Activated naive CD4-positive, alpha-beta T cell treated with anti-CD3 and anti-CD28 coated beads, Interleukin-2, amount 50 U/mL, for 24 hours (primary cell): ENCODE measurements around the gene FHIT.
"Not testable (repeated sequence)": the region's sequence is repeated elsewhere in the genome, so short reads cannot be mapped to it uniquely, and the experiment has no call there.

Experiments
- H3K27ac Mint-ChIP-seq: one replicate; pipeline ENCODE4 v1.8.0; 2021; ENCODE audit warnings: mild to moderate bottlenecking, mixed read lengths
- H3K27me3 Mint-ChIP-seq: one replicate; pipeline ENCODE4 v1.8.0; 2021; ENCODE audit warnings: mixed read lengths
- H3K36me3 Mint-ChIP-seq: one replicate; pipeline ENCODE4 v1.8.0; 2021; ENCODE audit warnings: mixed read lengths
- H3K4me1 Mint-ChIP-seq: one replicate; pipeline ENCODE4 v1.8.0; 2021; ENCODE audit warnings: mixed read lengths
- H3K4me3 Mint-ChIP-seq: one replicate; pipeline ENCODE4 v1.8.0; 2021; ENCODE audit warnings: mild to moderate bottlenecking, mixed read lengths
- H3K9me3 Mint-ChIP-seq: one replicate; pipeline ENCODE4 v1.8.0; 2021; ENCODE audit warnings: mixed read lengths

FHIT gene

DNA sequence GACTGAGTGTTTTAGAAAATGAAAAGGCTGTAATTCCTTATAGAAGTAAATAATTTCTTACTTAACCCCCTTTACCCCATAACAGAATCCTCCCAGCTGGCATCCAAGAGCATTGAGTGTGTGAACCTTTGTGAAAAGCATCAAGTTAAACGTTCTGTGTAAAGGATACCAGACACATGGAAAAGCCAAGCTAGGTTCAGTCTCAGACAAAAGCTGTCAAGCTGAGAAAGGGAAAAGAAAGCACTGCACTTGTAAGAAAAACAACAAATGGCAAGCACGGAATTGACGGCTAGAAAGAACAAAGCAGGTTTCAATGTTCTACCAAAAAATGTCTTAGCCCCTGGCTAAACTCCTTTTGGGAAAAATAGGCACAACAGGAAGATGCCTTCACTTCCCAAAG lies 176.5 kb downstream of the FHIT start:
- no peak overlapping the region for H3K4me3 Mint-ChIP-seq
- no peaks in the 10 kb centered on the region for H3K4me1 Mint-ChIP-seq
- no peak overlapping the region for H3K27ac Mint-ChIP-seq
- H3K36me3 Mint-ChIP-seq, result no peaks in the 10 kb centered on the region
- no peaks in the 10 kb centered on the region for H3K9me3 Mint-ChIP-seq
- no peaks in the 10 kb centered on the region for H3K27me3 Mint-ChIP-seq

DNA sequence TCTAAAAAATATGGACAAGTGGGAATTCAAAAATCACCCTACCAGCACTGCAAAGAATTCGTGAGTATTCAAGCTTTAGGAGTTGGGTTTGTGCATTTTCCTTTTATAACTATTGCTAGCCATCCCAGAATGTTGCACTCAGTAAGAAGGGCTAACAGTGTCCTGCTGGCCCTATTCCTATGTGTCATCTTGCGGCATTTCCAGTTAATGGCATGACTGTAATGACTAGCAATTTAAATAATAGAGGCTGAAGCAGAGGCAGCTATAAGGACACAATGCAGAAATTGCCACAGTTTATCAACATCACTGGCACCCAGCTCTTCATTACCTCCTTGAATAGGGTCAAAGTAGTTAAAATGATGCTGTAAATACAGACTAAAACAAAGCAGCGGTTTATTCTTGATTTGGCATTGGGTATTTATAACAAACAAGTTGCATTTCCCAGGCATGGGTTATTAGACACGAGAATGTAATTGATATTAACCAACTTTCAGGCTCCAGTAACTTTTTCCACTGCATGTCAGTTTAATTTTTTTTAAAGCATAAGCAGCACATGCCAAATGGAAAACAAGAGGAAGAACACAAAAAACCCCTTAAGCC lies 177.6 kb downstream of the FHIT start:
- no peaks in the 10 kb centered on the region for H3K27me3 Mint-ChIP-seq
- no peak overlapping the region for H3K27ac Mint-ChIP-seq
- no peaks in the 10 kb centered on the region for H3K4me1 Mint-ChIP-seq
- H3K9me3 Mint-ChIP-seq, result no peaks in the 10 kb centered on the region
- no peak overlapping the region for H3K4me3 Mint-ChIP-seq
- peaks cover 2% of the 10 kb centered on the region for H3K36me3 Mint-ChIP-seq

DNA sequence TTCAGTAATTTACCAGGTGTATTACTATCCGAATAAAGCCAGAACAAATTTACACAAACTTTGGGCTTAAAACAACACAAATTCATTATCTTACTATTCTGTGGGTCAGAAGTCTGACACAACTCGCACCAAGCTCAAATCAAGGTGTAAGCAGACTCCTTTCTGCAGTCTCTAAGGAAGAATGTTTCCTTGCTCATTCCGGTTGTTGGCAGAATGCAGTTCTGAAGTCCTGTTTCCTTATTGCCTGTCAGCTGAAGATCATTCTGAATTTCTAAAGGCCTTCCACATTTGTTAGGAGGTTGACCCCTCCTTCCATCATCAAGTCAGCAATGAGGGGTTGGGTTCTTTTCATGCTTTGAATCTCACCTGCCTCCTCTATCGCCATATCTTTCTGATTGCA lies 183.2 kb downstream of the FHIT start:
- Mint-ChIP-seq H3K4me1 (no peaks in the 10 kb centered on the region), H3K27ac (no peak overlapping the region), H3K27me3 (no peaks in the 10 kb centered on the region), H3K9me3 (no peaks in the 10 kb centered on the region), H3K36me3 (peaks cover 2% of the 10 kb centered on the region), H3K4me3 (no peak overlapping the region)

DNA sequence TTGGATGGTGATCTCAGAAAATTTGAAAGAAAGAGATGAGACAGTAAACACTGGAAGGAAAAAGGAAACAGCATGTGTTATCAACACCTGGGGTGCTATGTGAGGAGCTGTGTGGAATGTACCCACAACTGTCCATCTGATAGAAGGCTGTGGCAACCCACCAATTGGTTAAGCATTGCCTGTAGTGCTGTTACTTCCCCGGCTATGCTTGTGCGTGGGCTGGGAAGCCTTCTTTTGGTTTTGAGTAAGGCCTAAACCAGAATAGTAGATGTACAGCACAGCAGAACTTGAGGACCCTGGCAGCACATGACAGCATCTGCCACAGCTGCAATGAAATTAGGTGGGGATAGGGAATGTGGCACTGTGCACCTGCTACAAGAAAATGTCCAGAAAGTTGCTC lies 184.5 kb downstream of the FHIT start:
- Mint-ChIP-seq H3K4me1 (no peaks in the 10 kb centered on the region), H3K27ac (no peak overlapping the region), H3K36me3 (peaks cover 2% of the 10 kb centered on the region), H3K9me3 (no peaks in the 10 kb centered on the region), H3K27me3 (no peaks in the 10 kb centered on the region), H3K4me3 (no peak overlapping the region)

DNA sequence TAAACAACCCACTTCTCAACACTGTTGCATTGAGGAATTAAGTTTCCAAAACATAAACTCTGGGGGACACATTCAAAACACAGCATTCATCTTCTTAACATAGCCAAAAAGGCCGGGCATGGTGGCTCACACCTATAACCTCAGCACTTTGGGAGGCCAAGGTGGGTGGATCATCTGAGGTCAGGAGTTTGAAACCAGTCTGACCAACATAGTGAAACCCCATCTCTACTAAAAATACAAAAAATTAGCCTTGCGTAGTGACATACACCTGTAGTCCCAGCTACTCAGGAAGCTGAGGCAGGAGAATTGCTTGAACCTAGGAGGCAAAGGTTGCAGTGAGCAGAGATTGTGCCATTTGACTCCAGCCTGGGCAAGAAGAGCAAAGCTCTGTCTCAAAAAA lies 185.0 kb downstream of the FHIT start:
- not testable (repeated sequence) for H3K27ac Mint-ChIP-seq, H3K27me3 Mint-ChIP-seq, H3K4me1 Mint-ChIP-seq, H3K36me3 Mint-ChIP-seq, H3K4me3 Mint-ChIP-seq, H3K9me3 Mint-ChIP-seq

DNA sequence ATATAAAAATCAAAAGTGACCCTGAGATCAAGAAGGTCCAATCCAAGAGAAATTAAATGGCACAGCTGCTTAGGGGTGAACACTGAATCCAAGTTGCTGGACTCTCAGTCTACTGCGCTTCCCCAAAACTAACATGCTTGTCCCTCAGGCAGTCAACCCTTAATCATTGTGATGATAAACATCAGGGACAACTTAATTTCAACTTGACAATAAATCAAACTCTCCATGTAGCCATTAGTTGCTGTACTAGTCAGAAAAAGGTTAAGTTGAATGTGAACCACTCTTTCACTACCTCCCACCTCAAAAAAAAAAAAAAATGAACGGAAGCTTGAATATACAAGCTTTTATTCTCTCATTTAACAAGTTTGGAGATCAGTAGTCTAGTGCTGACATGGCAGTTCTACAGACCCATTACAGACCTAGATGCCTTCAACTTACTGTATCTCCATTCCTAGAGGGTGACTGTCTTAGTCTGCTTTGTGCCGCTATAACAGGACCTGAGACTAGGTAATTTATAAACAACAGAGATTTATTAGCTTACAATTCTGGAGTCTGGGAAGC lies 185.7 kb downstream of the FHIT start:
- H3K9me3 Mint-ChIP-seq, result no peaks in the 10 kb centered on the region
- H3K27me3 Mint-ChIP-seq, result no peaks in the 10 kb centered on the region
- H3K36me3 Mint-ChIP-seq, result peaks cover 2% of the 10 kb centered on the region
- no peak overlapping the region for H3K4me3 Mint-ChIP-seq
- H3K4me1 Mint-ChIP-seq, result no peaks in the 10 kb centered on the region
- H3K27ac Mint-ChIP-seq, result no peak overlapping the region

DNA sequence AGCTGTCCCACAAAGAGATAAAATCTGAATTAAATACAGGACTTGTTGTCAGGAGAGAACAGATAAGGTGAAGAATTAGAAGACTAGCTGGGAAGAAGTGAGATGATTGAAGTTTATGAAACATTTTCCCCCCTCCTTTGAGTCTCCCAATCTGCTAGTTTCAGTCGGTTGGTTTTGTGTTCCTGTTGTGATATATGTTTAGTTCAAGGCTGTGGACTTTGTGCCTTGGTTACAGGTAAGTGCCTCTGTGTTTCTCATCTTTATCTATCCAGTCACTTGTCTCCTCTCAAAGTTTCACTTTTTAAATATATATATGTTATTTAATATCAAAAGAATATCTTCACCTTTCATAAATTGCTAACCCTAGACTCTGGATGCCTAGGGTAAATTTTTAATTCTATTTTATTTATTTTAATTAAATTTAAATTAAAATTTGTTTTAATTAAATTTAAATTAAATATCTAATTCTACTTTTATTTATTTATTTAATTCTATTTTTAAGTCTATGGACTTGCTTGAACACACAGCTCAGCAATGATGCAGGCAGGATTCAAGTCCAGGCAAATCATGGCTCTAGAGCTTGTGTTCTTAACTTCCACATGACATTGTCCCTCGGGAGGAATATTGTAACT lies 190.0 kb downstream of the FHIT start:
- H3K9me3 Mint-ChIP-seq, result no peaks in the 10 kb centered on the region
- no peak overlapping the region for H3K4me3 Mint-ChIP-seq
- no peaks in the 10 kb centered on the region for H3K27me3 Mint-ChIP-seq
- H3K36me3 Mint-ChIP-seq, result no peaks in the 10 kb centered on the region
- H3K4me1 Mint-ChIP-seq, result no peaks in the 10 kb centered on the region
- no peak overlapping the region for H3K27ac Mint-ChIP-seq

DNA sequence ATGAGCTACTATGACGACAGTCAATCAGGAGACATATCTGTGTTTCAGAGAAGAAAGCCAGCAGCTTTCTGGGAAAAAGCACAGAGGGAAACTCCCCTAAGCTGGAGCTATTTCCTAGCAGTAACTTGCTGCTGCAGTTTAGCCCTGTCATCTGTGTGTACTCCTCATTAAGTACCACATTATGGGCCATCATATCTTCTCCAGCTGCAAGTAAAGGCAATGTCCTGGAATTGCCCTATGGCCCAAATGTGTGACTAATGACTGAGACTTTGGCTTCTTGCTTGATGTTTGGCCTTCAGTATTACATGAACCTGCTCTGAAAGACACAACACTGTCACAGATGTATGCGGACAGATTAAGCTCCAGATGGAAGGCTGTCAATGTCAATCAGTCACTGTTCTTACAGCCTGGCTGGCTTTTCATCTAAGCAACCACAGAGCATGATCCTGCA lies 190.8 kb downstream of the FHIT start:
- H3K4me1 Mint-ChIP-seq, result no peaks in the 10 kb centered on the region
- H3K9me3 Mint-ChIP-seq, result no peaks in the 10 kb centered on the region
- H3K4me3 Mint-ChIP-seq, result no peak overlapping the region
- no peaks in the 10 kb centered on the region for H3K36me3 Mint-ChIP-seq
- H3K27ac Mint-ChIP-seq, result no peak overlapping the region
- H3K27me3 Mint-ChIP-seq, result no peaks in the 10 kb centered on the region

DNA sequence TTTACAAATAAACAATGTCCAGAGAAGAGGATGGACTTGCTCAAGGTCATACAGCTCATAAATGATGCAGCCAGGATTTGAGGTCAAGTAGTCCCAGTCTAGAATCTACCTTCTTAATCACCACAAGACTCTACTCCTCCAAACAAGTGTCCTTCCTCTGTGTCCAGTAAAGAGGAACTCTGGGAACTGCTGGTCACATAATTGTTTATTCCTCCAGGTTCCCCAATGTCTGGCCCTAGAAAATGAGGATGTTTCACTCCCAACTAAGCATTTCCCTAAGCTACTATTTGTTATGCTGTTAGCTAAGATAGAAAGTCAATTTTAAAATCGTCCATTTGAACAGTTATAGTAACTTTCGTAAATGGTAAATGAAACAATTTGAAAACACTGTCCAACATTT lies 192.4 kb downstream of the FHIT start:
- no peaks in the 10 kb centered on the region for H3K4me1 Mint-ChIP-seq
- H3K27me3 Mint-ChIP-seq, result no peaks in the 10 kb centered on the region

DNA sequence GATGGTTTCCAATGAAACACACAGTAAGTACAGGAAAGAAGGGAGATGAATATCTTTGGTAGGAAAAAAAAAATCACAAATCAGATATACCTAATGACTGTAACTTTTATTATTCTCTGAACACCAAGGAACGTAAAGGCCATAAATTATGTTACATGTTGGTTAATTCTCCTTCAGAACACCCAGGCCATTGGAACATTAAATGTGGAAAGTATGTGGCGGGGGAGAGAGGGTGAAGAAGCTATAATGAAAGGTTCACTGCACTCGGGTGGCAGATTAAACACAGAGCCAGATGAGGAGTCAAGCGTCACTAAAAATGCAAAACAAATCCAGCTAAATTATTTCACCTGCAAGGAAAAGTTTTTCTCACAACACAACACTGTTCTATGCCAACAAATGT lies 193.8 kb downstream of the FHIT start:
- H3K27me3 Mint-ChIP-seq, result no peaks in the 10 kb centered on the region
- H3K36me3 Mint-ChIP-seq, result no peaks in the 10 kb centered on the region
- H3K27ac Mint-ChIP-seq, result peak overlapping the region; percentile 7
- no peak overlapping the region for H3K4me3 Mint-ChIP-seq
- H3K9me3 Mint-ChIP-seq, result no peaks in the 10 kb centered on the region
- no peaks in the 10 kb centered on the region for H3K4me1 Mint-ChIP-seq

More for the DNA sequence above, 192.4 kb downstream of the FHIT start:
- no peaks in the 10 kb centered on the region for H3K9me3 Mint-ChIP-seq
- H3K4me3 Mint-ChIP-seq, result no peak overlapping the region
- no peaks in the 10 kb centered on the region for H3K36me3 Mint-ChIP-seq
- no peak overlapping the region for H3K27ac Mint-ChIP-seq

DNA sequence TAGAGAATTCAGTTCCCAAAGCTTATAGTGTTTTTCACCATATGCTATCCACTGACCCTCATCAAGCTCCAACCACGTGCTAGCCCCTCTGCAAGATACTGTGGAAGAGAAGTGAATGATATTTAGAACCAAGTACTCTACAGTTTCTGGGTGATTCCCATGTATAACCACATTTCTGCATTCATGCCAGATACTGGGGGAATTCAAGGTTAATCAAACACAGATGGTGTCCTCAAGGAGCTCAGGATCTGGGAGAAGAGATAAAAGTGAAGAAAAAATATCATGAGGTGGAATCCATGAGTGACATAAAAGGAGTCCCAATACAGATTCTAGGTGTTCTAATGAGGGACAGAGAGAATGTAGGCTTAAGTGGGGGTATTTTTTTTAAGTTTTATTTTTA lies 195.8 kb downstream of the FHIT start:
- Mint-ChIP-seq H3K9me3 (no peaks in the 10 kb centered on the region), H3K4me3 (no peak overlapping the region), H3K4me1 (no peaks in the 10 kb centered on the region), H3K36me3 (no peaks in the 10 kb centered on the region), H3K27me3 (no peaks in the 10 kb centered on the region), H3K27ac (no peak overlapping the region)

DNA sequence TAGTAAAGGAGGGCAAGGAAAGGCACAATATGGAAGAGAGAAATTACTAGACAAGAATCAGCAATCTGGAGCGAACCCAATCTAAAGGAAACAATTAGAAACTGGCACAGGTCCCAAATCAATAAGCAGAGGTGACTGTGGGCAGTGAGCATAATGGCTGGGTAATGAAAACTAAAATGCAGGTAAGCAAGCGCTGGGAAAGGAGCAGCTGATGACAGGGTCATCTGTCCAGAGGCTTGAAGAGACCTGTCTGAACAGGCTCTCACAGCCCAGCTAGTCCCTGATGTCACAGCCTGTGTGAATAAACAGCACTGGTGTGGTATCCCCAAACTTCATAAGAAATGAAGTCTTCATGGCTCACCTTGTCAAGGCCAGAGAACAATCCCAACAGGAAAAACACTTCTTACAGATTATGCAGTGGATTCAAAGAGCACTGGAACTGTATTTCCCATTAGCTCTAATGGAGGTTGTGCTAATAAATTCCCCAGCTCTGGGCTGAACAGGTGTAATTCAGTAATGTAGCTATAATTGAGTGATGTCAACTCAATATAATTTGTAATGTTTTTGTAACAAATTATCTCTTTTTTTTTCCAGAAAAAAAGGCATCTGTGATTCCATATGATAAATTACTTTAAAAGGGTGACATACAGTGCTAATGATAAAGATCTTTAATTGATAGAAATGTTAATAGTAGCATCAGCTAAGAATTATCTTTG lies 197.3 kb downstream of the FHIT start:
- H3K4me1 Mint-ChIP-seq, result no peaks in the 10 kb centered on the region
- H3K27me3 Mint-ChIP-seq, result no peaks in the 10 kb centered on the region
- no peaks in the 10 kb centered on the region for H3K9me3 Mint-ChIP-seq
- H3K27ac Mint-ChIP-seq, result no peak overlapping the region
- no peaks in the 10 kb centered on the region for H3K36me3 Mint-ChIP-seq
- no peak overlapping the region for H3K4me3 Mint-ChIP-seq

DNA sequence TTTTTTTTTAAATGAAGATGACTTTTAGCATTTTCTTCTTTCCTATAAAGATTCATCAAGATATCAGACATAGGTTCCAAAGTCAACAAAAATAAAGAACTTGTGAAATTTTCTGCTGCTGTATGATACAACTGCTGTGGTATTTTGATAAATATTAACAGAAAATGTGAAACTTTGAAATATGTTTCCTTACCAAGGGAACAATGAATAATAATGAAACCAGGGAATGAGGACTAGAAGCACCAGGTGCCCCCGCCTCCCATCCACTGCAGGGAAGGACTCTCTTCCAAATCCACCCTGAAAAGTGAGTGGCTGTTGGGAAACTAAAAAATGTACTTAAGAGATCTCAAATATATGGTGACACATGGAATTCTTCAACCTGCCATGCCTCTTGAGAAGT lies 198.4 kb downstream of the FHIT start:
- H3K9me3 Mint-ChIP-seq, result no peaks in the 10 kb centered on the region
- no peaks in the 10 kb centered on the region for H3K27me3 Mint-ChIP-seq
- no peaks in the 10 kb centered on the region for H3K36me3 Mint-ChIP-seq
- H3K27ac Mint-ChIP-seq, result no peak overlapping the region
- H3K4me3 Mint-ChIP-seq, result no peak overlapping the region
- no peaks in the 10 kb centered on the region for H3K4me1 Mint-ChIP-seq

DNA sequence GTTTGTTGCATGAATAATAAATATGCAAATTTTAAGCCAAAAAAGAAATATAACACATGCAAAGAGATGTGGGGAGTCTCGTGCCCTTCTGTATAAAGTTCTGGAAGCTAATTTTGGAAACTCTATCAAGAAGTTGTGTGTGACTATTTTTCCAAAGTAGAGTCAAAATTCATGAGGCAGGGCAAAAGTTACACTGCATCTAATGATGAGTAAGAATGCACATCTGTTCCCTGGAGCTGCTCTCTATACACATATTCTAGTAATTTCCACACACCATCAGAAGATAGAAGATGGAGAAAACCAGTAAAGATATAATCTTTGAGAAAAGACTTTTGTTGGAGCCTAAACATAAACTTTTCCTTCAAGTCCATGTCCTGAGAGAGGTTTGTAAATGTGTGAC lies 199.6 kb downstream of the FHIT start:
- H3K36me3 Mint-ChIP-seq, result no peaks in the 10 kb centered on the region
- H3K4me3 Mint-ChIP-seq, result no peak overlapping the region
- H3K9me3 Mint-ChIP-seq, result no peaks in the 10 kb centered on the region
- H3K27me3 Mint-ChIP-seq, result no peaks in the 10 kb centered on the region
- no peak overlapping the region for H3K27ac Mint-ChIP-seq
- H3K4me1 Mint-ChIP-seq, result no peaks in the 10 kb centered on the region

DNA sequence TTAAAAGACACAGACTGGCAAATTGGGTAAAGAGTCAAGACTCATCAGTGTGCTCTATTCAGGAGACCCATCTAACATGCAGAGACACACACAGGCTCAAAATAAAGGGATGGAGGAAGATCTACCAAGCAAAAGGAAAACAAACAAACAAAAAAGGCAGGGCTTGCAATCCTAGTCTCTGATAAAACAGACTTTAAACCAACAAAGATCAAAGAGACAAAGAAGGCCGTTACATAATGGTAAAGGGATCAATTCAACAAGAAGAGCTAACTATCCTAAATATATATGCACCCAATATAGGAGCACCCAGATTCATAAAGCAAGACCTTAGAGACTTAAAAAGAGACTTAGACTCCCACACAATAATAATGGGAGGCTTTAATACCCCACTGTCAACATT lies 206.1 kb downstream of the FHIT start:
- H3K27ac Mint-ChIP-seq, H3K9me3 Mint-ChIP-seq, H3K4me1 Mint-ChIP-seq, H3K4me3 Mint-ChIP-seq, H3K27me3 Mint-ChIP-seq, H3K36me3 Mint-ChIP-seq: not testable (repeated sequence)

DNA sequence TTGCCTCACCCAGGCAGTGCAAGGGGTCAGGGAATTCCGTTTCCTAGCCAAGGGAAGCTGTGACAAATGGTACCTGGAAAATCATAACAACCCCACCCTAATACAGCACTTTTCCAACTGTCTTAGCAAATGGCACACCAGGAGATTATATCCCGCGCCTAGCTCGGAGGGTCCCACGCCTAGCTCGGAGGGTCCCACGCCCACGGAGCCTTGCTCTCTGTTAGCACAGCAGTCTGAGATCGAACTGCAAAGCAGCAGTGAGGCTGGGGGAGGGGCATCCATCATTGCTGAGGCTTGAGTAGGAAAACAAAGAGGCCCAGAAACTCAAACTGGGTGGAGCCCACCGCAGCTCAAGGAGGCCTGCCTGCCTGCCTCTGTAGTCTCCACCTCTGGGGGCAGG lies 208.1 kb downstream of the FHIT start:
- Mint-ChIP-seq H3K27me3 (no peaks in the 10 kb centered on the region), H3K4me1 (no peaks in the 10 kb centered on the region), H3K27ac (no peak overlapping the region), H3K4me3 (no peak overlapping the region), H3K9me3 (peaks cover 4% of the 10 kb centered on the region), H3K36me3 (peaks cover 8% of the 10 kb centered on the region)
